Endodermal cell (in vitro differentiated cells): ENCODE measurements around the gene STAM2. TPM values are rescaled to one million over a fixed set of nuclear protein-coding genes. Genes with fewer than 3 reads are reported as not detected.
"Not testable (repeated sequence)": the region's sequence is repeated elsewhere in the genome, so short reads cannot be mapped to it uniquely, and the experiment has no call there.

Experiments used
- DNase-seq: peaks from one replicate; pipeline ENCODE4 v3.0.0-alpha.2; 2017
- H3K27ac ChIP-seq: 2 replicates; pipeline ENCODE4 v1.5.1; 2013; ENCODE audit warnings: mild to moderate bottlenecking, low read depth, low read length, moderate library complexity
- H3K27me3 ChIP-seq: 2 replicates; pipeline ENCODE4 v1.6.1; 2013; ENCODE audit warnings: mild to moderate bottlenecking, low read length, moderate library complexity; ENCODE audit not compliant: insufficient read depth, control insufficient read depth, poor library complexity, severe bottlenecking
- H3K36me3 ChIP-seq: 2 replicates; pipeline ENCODE4 v1.7.0; 2013; ENCODE audit warnings: mild to moderate bottlenecking, low read length, moderate library complexity; ENCODE audit not compliant: control insufficient read depth, insufficient read depth
- H3K4me1 ChIP-seq: one replicate; pipeline ENCODE4 v1.7.0; 2013; ENCODE audit warnings: low read length; ENCODE audit not compliant: control insufficient read depth, insufficient read depth
- H3K4me3 ChIP-seq: 2 replicates; pipeline ENCODE4 v1.5.1; 2013; ENCODE audit warnings: mild to moderate bottlenecking, low read length, moderate library complexity
- H3K9ac ChIP-seq: 2 replicates; pipeline ENCODE4 v1.6.1; 2013; ENCODE audit warnings: mild to moderate bottlenecking, low read length, moderate library complexity; ENCODE audit not compliant: poor library complexity, severe bottlenecking; ENCODE audit errors: extremely low read depth
- H3K9me3 ChIP-seq: 2 replicates; pipeline ENCODE4 v1.6.1; 2013; ENCODE audit warnings: mild to moderate bottlenecking, low read length, moderate library complexity; ENCODE audit not compliant: control insufficient read depth
- H3K27ac Mint-ChIP-seq: 2 replicates; pipeline ENCODE4 v1.8.0; 2020; ENCODE audit warnings: mixed read lengths
- H3K27me3 Mint-ChIP-seq: 2 replicates; pipeline ENCODE4 v1.8.0; 2021; ENCODE audit warnings: mild to moderate bottlenecking, mixed read lengths; ENCODE audit not compliant: insufficient read depth
- H3K36me3 Mint-ChIP-seq: 2 replicates; pipeline ENCODE4 v1.8.0; 2020; ENCODE audit warnings: low read depth, mixed read lengths
- H3K4me1 Mint-ChIP-seq: 2 replicates; pipeline ENCODE4 v1.8.0; 2020; ENCODE audit warnings: mixed read lengths
- H3K4me3 Mint-ChIP-seq: 2 replicates; pipeline ENCODE4 v1.8.0; 2020; ENCODE audit warnings: mild to moderate bottlenecking, moderate library complexity, mixed read lengths
- H3K9me3 Mint-ChIP-seq: 2 replicates; pipeline ENCODE4 v1.8.0; 2020; ENCODE audit warnings: mild to moderate bottlenecking, mixed read lengths
- CTCF ChIP-seq: fragments of 200-600 bp; sonication (generic); conservative IDR thresholded peaks from 2 replicates; pipeline ENCODE4 v1.5.0; 2021; ENCODE audit warnings: antibody characterized with exemption, mild to moderate bottlenecking
- WGBS, 2 experiments: methylation state at CpG; one replicate each; pipeline versions ENCODE4 v1.1.5 to v1.1.7; 2013; ENCODE audit warnings: missing lambda C conversion rate in 2 of 2, mixed read lengths in 1 of 2; ENCODE audit not compliant: insufficient coverage in 1 of 2, insufficient read length in 1 of 2; 5-methylcytosine and 5-hydroxymethylcytosine counted together
- total RNA-seq, 2 donors: library from RNA; stranded (reverse); fragmentation: NEBNext Ultra II Directional in 1 of 2; extraction: Animal tissue kit (Norgen Biotek cat#: 25700) in 1 of 2; gene quantifications; 2 replicates in 1 of 2; 3 replicates in 1 of 2; pipeline ENCODE4 v1.2.1, GENCODE V29; 2021

The STAM2 gene
- total RNA-seq, 2 donors from 2014 or later: 21.5 to 30.9 TPM

GRCh38 chr2:152114366-152114765 is 61.2 kb downstream of the STAM2 start:
- Histone ChIP-seq H3K4me1 (no peaks in the 10 kb centered on the region), H3K27me3 (no peaks in the 10 kb centered on the region), H3K9ac (no peak overlapping the region), H3K9me3 (no peaks in the 10 kb centered on the region), H3K4me3 (no peak overlapping the region), H3K36me3 (peaks cover 3% of the 10 kb centered on the region), H3K27ac (no peak overlapping the region)
- no peak for TF ChIP-seq CTCF
- H3K4me3 Mint-ChIP-seq: no peak overlapping the region
- no peaks in the 10 kb centered on the region for H3K27me3 Mint-ChIP-seq
- no peak for DNase-seq
- no peak overlapping the region for H3K27ac Mint-ChIP-seq
- WGBS, 2 experiments: 90% methylated on average over 3 of the region's 3 CpGs; no CpG with 5 or more reads in 1 of the 2 experiments
- no peaks in the 10 kb centered on the region for H3K36me3 Mint-ChIP-seq
- no peaks in the 10 kb centered on the region for H3K9me3 Mint-ChIP-seq
- no peaks in the 10 kb centered on the region for H3K4me1 Mint-ChIP-seq

- not testable (repeated sequence) for H3K27ac ChIP-seq, H3K27ac Mint-ChIP-seq, H3K9me3 ChIP-seq, H3K9ac ChIP-seq, H3K4me3 Mint-ChIP-seq, H3K27me3 ChIP-seq, H3K4me1 Mint-ChIP-seq, H3K36me3 ChIP-seq, H3K9me3 Mint-ChIP-seq, DNase-seq, H3K4me3 ChIP-seq, H3K36me3 Mint-ChIP-seq, H3K4me1 ChIP-seq, H3K27me3 Mint-ChIP-seq
- 92 to 99% methylated on average over 9 to 13 of the region's 13 CpGs for WGBS, 2 experiments
These were observed 68.4 kb downstream of the STAM2 start for GRCh38 chr2:152107140-152107539.

GRCh38 chr2:152106464-152106863 is 69.1 kb downstream of the STAM2 start:
- TF ChIP-seq CTCF: no peak
- no peak overlapping the region for H3K27ac Mint-ChIP-seq
- no peaks in the 10 kb centered on the region for H3K36me3 ChIP-seq
- no peaks in the 10 kb centered on the region for H3K36me3 Mint-ChIP-seq
- DNase-seq: no peak
- H3K27me3 ChIP-seq: peaks cover 6% of the 10 kb centered on the region
- no peaks in the 10 kb centered on the region for H3K9me3 Mint-ChIP-seq
- WGBS, 2 experiments: 88 to 89% methylated on average over 4 of the region's 4 CpGs
- H3K4me1 Mint-ChIP-seq: no peaks in the 10 kb centered on the region
- no peak overlapping the region for H3K9ac ChIP-seq
- no peaks in the 10 kb centered on the region for H3K4me1 ChIP-seq
- H3K9me3 ChIP-seq: no peaks in the 10 kb centered on the region
- H3K4me3 Mint-ChIP-seq: no peak overlapping the region
- no peak overlapping the region for H3K4me3 ChIP-seq
- no peak overlapping the region for H3K27ac ChIP-seq
- peaks cover 5% of the 10 kb centered on the region for H3K27me3 Mint-ChIP-seq

GRCh38 chr2:152103271-152103670 is 72.3 kb downstream of the STAM2 start:
- no peaks in the 10 kb centered on the region for H3K4me1 ChIP-seq
- no peak overlapping the region for H3K27ac Mint-ChIP-seq
- no peak overlapping the region for H3K4me3 ChIP-seq
- peaks cover 4% of the 10 kb centered on the region for H3K4me1 Mint-ChIP-seq
- no peak overlapping the region for H3K4me3 Mint-ChIP-seq
- no peaks in the 10 kb centered on the region for H3K9me3 Mint-ChIP-seq
- no peak overlapping the region for H3K27ac ChIP-seq
- no peak for TF ChIP-seq CTCF
- H3K9me3 ChIP-seq: no peaks in the 10 kb centered on the region
- no peaks in the 10 kb centered on the region for H3K36me3 ChIP-seq
- H3K27me3 ChIP-seq: peaks cover 38% of the 10 kb centered on the region
- DNase-seq: no peak
- H3K36me3 Mint-ChIP-seq: no peaks in the 10 kb centered on the region
- 100% methylated on average over 1 of the region's 3 CpGs; no CpG with 5 or more reads in 1 of the 2 experiments for WGBS, 2 experiments
- H3K9ac ChIP-seq: no peak overlapping the region
- peaks cover 37% of the 10 kb centered on the region for H3K27me3 Mint-ChIP-seq
